IPS-11a (cell line): ENCODE measurements around the gene DHX9.

Experiments used
- H3K4me3 ChIP-seq: one replicate; pipeline ENCODE4 v1.5.1; 2013; ENCODE audit warnings: low read depth, low read length, control low read depth

Gene DHX9

GRCh38 chr1:182835806-182836205, 3.3 kb upstream of the DHX9 start:
- H3K4me3 ChIP-seq, result no peak overlapping the region

DNA sequence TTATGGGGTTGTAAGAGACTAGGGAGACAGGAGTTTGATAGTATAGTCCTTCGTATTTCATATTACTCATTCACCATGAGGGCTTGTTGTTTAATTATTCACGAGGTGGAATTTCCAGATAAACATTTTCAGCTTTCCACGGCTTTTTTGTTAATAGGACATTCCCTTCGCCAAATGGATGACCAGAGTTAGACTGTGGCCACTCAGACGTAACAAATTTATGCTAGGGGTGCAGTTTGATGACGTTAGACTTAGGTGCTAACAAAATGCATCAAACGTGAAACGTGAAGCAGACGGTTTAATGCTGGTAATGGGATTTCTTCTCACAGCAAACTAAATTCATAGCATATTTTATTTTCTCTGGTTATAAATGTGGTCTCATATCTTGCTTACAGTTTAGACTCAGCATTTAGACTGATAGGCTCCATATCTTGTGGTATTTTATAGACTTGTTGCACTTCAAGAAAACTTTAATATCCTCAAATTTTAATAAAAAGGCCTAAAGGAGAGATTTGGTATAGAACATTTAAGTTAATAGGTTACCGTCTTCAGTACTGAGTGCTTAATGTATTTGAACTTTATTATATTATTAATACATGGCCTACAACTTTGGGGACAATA, 2.3 kb downstream of the DHX9 start:
- H3K4me3 ChIP-seq, result peak overlapping the region; percentile 98

DNA sequence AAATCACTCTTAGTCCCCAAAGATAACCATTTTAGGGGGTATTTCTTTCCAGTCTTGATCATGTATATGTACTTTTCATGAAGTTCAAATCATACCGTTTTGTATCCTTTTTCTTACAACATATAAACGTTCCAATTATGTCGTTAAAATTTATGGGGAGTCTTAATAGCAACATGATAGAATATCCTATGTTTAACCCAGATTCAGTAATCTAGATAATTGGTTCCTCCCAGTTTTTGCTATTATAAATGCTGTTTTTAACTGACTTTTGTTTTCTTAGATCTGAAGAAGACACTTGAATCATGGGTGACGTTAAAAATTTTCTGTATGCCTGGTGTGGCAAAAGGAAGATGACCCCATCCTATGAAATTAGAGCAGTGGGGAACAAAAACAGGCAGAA, 3.1 kb downstream of the DHX9 start:
- no peak overlapping the region for H3K4me3 ChIP-seq

DNA sequence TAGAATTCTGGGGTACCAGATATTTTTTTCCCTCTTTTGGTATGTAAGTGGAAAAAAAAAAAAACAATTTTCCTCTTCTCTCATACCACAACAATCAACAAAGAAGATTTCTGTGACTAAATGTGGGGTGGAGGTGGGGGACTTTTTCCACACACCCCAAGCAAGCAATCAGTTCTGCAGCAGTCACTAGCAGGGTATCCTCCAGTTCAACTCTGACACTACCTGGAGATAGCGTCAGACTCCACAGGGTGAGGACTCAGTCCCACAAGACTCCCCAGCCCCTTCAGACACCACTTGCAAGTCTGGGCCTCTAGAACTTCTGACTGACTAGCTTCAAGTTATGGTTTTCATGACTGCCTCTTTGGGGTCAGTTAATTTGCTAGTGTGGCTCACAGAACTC, 6.2 kb downstream of the DHX9 start:
- no peak overlapping the region for H3K4me3 ChIP-seq

DNA sequence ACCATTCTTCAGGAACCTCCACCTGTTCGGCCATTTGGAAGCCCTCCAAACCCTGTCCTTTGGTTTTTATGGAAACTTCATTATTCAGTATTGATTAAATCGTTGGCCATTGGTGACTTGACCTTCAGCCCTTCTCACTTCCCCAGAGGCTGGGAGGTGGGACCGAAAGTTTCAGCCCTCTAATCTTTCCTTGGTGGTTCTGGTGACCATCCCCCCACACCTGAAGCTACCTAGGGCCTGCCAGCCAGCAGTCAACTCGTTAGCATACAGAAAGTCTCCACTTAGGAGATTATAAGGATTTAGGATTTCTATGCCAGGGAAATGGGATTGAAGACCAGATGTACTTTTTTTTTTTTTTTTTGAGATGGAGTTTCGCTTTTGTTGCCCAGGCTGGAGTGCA, 6.7 kb downstream of the DHX9 start:
- no peak overlapping the region for H3K4me3 ChIP-seq

DNA sequence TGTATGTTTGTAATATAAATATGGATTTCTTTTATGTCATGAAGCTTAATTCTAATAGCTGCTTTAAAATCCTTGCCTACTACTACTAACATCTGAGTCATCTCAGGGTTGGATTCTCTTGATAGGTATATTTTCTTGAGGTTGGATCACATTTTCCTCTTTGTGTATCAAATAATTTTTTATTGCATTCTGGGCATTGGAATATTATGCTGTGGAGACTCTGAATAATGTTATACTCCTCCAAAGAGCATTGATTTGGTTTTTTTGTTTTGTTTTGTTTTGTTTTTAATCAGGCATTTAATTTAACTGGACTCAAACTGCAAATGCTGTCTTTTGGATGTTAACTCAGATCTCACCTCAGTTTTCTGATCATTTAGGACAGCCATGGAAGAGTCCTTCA, 8.0 kb downstream of the DHX9 start:
- no peak overlapping the region for H3K4me3 ChIP-seq

DNA sequence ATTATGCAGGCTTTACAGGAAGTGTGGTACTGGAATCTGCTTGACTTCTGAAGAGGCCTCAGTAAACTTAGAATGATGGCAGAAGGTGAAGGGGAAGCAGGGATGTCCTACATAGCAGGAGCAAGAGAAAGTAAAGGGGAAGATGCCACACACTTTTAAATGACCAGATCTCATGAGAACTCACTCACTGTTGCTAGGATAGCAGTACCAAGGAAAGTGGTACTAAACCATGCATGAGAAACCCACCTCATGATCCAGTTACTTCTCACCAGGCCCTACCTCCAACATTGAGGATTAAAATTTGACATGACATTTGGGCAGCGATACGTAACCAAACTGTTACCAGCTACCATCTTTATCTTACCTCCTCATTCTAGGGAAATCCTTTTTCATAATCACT, 9.6 kb downstream of the DHX9 start:
- H3K4me3 ChIP-seq, result no peak overlapping the region

DNA sequence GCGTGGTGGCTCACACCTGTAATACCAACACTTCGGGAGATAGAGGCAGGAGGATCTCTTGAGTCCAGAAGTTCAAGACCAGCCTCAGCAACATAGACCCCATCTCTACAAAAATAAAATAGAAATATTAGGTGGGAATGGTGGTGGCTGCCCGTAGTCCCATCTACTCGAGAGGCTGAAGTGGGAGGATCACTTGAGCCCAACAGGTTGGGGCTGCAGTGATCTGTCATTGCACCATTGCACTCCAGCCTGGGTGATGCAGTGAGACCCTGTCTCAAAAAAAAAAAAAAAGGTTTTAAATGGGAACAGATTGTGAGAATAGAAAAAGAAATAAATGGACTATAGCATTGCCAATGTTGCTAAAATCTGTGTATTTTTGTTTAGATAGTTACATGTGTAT, 11.2 kb downstream of the DHX9 start:
- no peak overlapping the region for H3K4me3 ChIP-seq

DNA sequence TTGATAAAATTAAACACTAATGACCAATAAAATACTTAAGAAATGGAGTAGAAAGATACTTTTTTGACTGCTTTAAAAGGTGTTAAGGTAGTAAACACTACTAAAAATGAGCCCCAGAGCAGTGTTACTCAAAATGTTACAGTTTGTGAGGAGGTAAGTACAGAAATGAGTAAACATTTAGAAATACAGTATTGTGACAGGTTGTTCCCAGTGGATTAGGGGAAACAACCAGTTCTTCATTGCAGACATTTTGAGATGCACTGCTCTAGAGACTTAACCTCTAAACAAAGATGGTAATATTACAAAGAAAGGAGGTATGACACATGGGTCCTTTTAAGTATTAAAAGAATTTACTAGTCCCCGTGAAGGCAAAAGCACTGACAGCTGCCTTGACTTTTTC, 12.7 kb downstream of the DHX9 start:
- no peak overlapping the region for H3K4me3 ChIP-seq

- no peak overlapping the region for H3K4me3 ChIP-seq
Measured at GRCh38 chr1:182855911-182856310, 16.8 kb downstream of the DHX9 start.

- no peak overlapping the region for H3K4me3 ChIP-seq
Measured at GRCh38 chr1:182857212-182857611, 18.1 kb downstream of the DHX9 start.

- H3K4me3 ChIP-seq, result no peak overlapping the region
Measured at GRCh38 chr1:182860658-182861057, 21.5 kb downstream of the DHX9 start.

- no peak overlapping the region for H3K4me3 ChIP-seq
Measured at GRCh38 chr1:182861994-182862393, 22.8 kb downstream of the DHX9 start.

DNA sequence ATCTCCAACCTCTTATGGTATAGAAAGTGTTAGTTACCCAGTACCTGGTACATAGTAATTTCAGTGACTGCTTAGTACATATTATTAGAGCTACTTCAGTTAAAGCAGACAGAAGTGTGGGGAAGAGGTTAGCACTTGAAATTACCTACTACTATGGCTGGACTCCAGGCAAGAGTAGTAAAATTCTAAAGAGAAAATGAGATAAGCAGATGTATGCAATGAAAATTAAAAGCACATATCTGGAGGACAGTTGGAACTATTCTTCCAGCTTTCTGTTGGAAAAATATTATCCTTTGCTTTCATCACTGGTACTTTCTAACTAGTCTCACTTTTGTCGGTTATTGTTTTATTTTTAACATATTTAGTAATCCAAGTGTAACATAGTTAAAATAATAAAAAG, 23.7 kb downstream of the DHX9 start:
- H3K4me3 ChIP-seq, result no peak overlapping the region

DNA sequence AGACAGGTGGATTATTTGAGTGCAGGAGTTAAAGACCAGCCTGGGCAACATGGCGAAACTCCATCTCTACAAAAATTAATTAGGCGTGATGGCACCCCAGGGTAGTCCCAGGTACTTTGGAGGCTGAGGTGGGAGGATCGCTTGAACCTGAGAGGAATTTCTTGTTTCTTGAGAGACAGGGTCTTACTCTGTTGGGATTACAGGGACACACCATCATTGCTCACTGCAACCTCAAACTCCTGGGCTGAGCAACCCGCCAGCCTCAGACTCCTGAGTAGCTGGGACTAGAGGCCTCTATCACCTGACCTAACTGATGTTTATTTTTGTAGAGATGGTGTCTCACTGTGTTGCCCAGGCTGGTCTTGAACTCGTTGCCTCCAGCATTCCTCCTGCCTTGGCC, 24.8 kb downstream of the DHX9 start:
- H3K4me3 ChIP-seq, result no peak overlapping the region

GRCh38 chr1:182867861-182868260, 28.7 kb downstream of the DHX9 start:
- H3K4me3 ChIP-seq, result no peak overlapping the region

DNA sequence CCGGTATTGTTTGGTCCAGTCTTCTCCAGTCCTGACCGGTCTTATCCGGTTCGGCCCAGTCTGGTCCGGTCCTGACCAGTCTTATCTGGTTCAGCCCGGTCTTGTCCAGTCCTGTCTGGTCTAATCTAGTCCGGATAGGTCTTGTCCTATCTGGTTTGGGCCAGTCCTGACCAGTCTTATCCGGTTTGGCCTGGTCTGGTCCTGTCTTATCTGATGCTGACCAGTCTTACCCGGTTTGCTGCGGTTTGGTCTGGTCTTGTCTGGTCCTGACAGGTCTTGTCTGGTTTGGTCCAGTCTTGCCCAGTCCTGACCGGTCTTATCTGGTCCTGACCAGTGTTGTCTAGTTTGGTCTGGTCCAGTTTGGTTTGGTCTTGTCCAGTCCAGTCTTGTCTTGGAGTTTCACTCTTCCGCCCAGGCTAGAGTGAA, 30.1 kb downstream of the DHX9 start:
- no peak overlapping the region for H3K4me3 ChIP-seq

DNA sequence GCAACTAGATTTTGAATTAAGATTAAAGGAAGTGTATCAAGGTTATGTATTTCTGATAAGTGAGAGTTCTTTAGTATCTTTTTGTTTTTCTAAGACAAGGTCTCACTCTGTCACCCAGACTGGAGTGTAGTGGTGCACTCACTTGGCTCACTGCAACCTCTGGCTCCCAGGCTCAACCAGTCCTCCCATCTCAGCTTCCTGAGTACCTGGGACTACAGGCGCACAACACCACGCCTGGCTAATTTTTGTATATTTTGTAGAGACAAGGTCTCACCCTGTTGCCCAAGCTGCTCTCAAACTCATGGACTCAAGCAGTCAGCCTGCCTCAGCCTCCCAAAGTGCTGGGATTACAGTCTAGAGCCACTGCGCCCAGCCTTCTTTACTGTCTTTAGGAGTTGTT, 33.7 kb downstream of the DHX9 start:
- H3K4me3 ChIP-seq, result no peak overlapping the region

DNA sequence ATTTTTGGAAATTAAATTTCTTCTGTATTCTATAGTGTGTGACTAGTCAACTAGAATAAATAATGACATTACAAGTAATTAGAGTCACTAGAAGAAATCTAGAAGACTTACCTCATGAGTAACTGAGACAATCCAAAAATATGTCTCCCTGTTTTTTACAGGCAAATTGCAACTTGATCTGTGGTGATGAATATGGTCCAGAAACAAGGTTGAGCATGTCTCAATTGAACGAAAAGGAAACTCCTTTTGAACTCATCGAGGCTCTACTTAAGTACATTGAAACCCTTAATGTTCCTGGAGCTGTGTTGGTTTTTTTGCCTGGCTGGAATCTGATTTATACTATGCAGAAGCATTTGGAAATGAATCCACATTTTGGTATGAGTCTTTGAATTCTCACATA, 36.7 kb downstream of the DHX9 start:
- no peak overlapping the region for H3K4me3 ChIP-seq

GRCh38 chr1:182877331-182877730, 38.2 kb downstream of the DHX9 start:
- H3K4me3 ChIP-seq, result no peak overlapping the region

DNA sequence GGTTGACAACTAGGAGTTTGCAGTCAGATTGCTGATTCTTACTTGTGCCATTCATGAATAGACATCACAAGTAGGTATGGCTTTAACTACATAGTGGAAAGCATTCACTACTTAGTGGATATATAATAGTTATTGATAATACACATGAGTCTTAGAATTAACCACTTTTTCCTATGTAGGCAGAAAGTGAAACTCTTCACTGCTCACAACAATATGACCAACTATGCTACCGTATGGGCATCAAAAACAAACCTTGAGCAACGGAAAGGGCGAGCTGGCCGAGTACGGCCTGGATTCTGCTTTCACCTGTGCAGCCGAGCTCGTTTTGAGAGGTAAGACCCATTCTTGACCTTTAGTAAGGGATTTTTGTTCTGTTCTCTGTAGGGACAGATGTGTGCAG, 38.7 kb downstream of the DHX9 start:
- H3K4me3 ChIP-seq, result no peak overlapping the region

- H3K4me3 ChIP-seq, result no peak overlapping the region
Measured at GRCh38 chr1:182884872-182885271, 45.7 kb downstream of the DHX9 start.

- no peak overlapping the region for H3K4me3 ChIP-seq
Measured at GRCh38 chr1:182885591-182885990, 46.4 kb downstream of the DHX9 start.

DNA sequence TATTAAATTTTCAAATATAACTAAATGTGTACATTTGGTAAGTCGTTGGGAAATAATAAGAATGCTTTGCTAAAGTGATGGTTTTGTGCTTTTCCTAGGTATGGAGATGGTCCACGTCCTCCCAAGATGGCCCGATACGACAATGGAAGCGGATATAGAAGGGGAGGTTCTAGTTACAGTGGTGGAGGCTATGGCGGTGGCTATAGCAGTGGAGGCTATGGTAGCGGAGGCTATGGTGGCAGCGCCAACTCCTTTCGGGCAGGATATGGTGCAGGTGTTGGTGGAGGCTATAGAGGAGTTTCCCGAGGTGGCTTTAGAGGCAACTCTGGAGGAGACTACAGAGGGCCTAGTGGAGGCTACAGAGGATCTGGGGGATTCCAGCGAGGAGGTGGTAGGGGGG, 47.8 kb downstream of the DHX9 start:
- H3K4me3 ChIP-seq, result no peak overlapping the region
